NB4 (cell line): ENCODE results near the gene HS6ST2.

Source experiments
- MYC ChIP-seq: IDR thresholded peaks from 2 replicates; pipeline ENCODE4 v1.6.1; 2011; ENCODE audit warnings: low read depth, low read length
- POLR2A ChIP-seq: IDR thresholded peaks from 2 replicates; pipeline ENCODE4 v1.6.1; 2011; ENCODE audit warnings: mild to moderate bottlenecking; ENCODE audit not compliant: insufficient read length; ENCODE audit errors: extremely low read depth
- TF ChIP-seq, protein P1 (sequence below): IDR thresholded peaks from one replicate; pipeline ENCODE4 v1.5.1; 2012; ENCODE audit warnings: low read depth, low read length

DNA sequence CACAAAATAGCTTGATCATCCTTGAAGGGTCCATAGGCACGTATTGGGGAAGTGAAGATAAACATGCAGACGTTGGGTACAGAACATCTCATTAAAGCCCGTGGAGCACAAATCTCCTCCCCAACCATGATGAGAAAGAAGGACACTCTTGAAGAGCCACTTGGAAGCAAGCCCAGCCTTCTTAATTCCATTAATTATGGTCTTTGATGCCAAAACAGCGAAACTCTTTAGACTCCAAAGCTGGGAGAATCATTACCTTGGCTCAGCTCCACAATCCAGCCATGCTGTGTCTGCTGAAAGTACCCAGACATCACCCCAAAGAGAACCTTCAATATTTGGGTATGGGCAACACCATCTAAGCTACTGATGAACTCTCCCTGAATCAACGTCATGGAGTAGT is 300.6 kb downstream of the HS6ST2 start:
- no peak for TF ChIP-seq POLR2A
- TF ChIP-seq, protein P1, sequence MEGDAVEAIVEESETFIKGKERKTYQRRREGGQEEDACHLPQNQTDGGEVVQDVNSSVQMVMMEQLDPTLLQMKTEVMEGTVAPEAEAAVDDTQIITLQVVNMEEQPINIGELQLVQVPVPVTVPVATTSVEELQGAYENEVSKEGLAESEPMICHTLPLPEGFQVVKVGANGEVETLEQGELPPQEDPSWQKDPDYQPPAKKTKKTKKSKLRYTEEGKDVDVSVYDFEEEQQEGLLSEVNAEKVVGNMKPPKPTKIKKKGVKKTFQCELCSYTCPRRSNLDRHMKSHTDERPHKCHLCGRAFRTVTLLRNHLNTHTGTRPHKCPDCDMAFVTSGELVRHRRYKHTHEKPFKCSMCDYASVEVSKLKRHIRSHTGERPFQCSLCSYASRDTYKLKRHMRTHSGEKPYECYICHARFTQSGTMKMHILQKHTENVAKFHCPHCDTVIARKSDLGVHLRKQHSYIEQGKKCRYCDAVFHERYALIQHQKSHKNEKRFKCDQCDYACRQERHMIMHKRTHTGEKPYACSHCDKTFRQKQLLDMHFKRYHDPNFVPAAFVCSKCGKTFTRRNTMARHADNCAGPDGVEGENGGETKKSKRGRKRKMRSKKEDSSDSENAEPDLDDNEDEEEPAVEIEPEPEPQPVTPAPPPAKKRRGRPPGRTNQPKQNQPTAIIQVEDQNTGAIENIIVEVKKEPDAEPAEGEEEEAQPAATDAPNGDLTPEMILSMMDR: no peak
- TF ChIP-seq MYC: no peak
